BLaER1 treated with 17β-estradiol and CSF1 and Interleukin-3, amounts not matched to agents 10 nM and 100 nM (cell line): ENCODE results near the gene PLAAT2.

ENCODE experiments used
- H3K27ac ChIP-seq, 11 experiments: shearing (Covaris generic); formaldehyde crosslinking; 2 replicates each; pipeline ENCODE4 v1.8.1; 2022
- H3K27me3 ChIP-seq, 11 experiments: shearing (Covaris generic); formaldehyde crosslinking; 2 replicates each; pipeline ENCODE4 v1.8.1; 2022
- H3K36me3 ChIP-seq, 11 experiments: shearing (Covaris generic); formaldehyde crosslinking; 2 replicates each; pipeline ENCODE4 v1.8.1; 2022
- H3K4me1 ChIP-seq, 10 experiments: shearing (Covaris generic); formaldehyde crosslinking; 2 replicates each; pipeline ENCODE4 v1.8.1; 2022
- H3K4me2 ChIP-seq, 11 experiments: shearing (Covaris generic); formaldehyde crosslinking; 2 replicates each; pipeline ENCODE4 v1.8.1; 2022
- H3K4me3 ChIP-seq, 10 experiments: shearing (Covaris generic); formaldehyde crosslinking; 2 replicates each; pipeline ENCODE4 v1.8.1; 2022
- H3K9ac ChIP-seq, 11 experiments: shearing (Covaris generic); formaldehyde crosslinking; 2 replicates each; pipeline ENCODE4 v1.8.1; 2022
- H3K9me3 ChIP-seq, 11 experiments: shearing (Covaris generic); formaldehyde crosslinking; replicated peaks in 1 of 11; 2 replicates each; pipeline ENCODE4 v1.8.1; 2022
- H4K20me1 ChIP-seq, 11 experiments: shearing (Covaris generic); formaldehyde crosslinking; 2 replicates each; pipeline ENCODE4 v1.8.1; 2022
- Cebpa-rat ChIP-seq, 11 experiments: shearing (Covaris generic); IDR thresholded peaks; 2 replicates each; pipeline ENCODE4 v1.8.1; 2022

Gene PLAAT2

GRCh38 chr11:63517156-63517555, 46.0 kb downstream of the PLAAT2 start:
- Histone ChIP-seq H3K4me2 (no peak overlapping the region), H4K20me1 (no peaks in the 10 kb centered on the region), H3K36me3 (no peaks in the 10 kb centered on the region), H3K27me3 (no peaks in the 10 kb centered on the region), H3K9ac (no peak overlapping the region), H3K27ac (no peak overlapping the region), H3K4me3 (no peak overlapping the region), H3K4me1 (peaks cover 13 to 21% (median 19%) of the 10 kb centered on the region in 10 experiments; a peak in 19 of 20 replicates), H3K9me3 (peaks cover 13 to 24% (median 19%) of the 10 kb centered on the region in 11 experiments; a peak in 21 of 22 replicates)
- TF ChIP-seq Cebpa-rat (IDR thresholded peaks at IDR 0.05): no peak

GRCh38 chr11:63516109-63516508, 47.1 kb downstream of the PLAAT2 start:
- H3K4me3 ChIP-seq: no peak overlapping the region
- no peaks in the 10 kb centered on the region for H3K36me3 ChIP-seq

GRCh38 chr11:63512816-63513215, 50.4 kb downstream of the PLAAT2 start:
- H3K4me2 ChIP-seq: no peak overlapping the region
- H3K27me3 ChIP-seq: no peaks in the 10 kb centered on the region
- no peak overlapping the region for H3K27ac ChIP-seq
- H4K20me1 ChIP-seq: peaks cover 0 to 7% (median 0%) of the 10 kb centered on the region in 11 experiments; a peak in 1 of 22 replicates
- H3K9ac ChIP-seq: no peak overlapping the region
- no peak for TF ChIP-seq Cebpa-rat (IDR thresholded peaks at IDR 0.05)
- no peaks in the 10 kb centered on the region for H3K9me3 ChIP-seq
- H3K4me1 ChIP-seq: peaks cover 11 to 25% (median 18%) of the 10 kb centered on the region in 10 experiments; a peak in 19 of 20 replicates
- H3K36me3 ChIP-seq: no peaks in the 10 kb centered on the region
- no peak overlapping the region for H3K4me3 ChIP-seq

More at GRCh38 chr11:63516109-63516508, 47.1 kb downstream of the PLAAT2 start:
- Histone ChIP-seq H3K27ac (no peak overlapping the region), H3K4me1 (peaks cover 10 to 27% (median 18%) of the 10 kb centered on the region in 10 experiments; a peak in 17 of 20 replicates), H4K20me1 (no peaks in the 10 kb centered on the region), H3K4me2 (no peak overlapping the region), H3K9ac (no peak overlapping the region), H3K9me3 (peaks cover 8 to 19% (median 14%) of the 10 kb centered on the region in 11 experiments; a peak in 21 of 22 replicates), H3K27me3 (no peaks in the 10 kb centered on the region)
- TF ChIP-seq Cebpa-rat (IDR thresholded peaks at IDR 0.05): no peak

GRCh38 chr11:63511048-63511748, 52.0 kb downstream of the PLAAT2 start:
- Histone ChIP-seq H3K9me3 (no peaks in the 10 kb centered on the region), H3K4me3 (no peak overlapping the region), H3K27ac (no peak overlapping the region), H3K27me3 (peaks cover 0 to 6% (median 0%) of the 10 kb centered on the region in 11 experiments; a peak in 1 of 22 replicates), H3K36me3 (no peaks in the 10 kb centered on the region), H3K4me2 (peak overlapping the region in 8 of 11 experiments; percentile 3 to 44 (median 38); a peak in 11 of 22 replicates), H3K4me1 (peaks cover 27 to 42% (median 34%) of the 10 kb centered on the region in 10 experiments), H3K9ac (peak overlapping the region in 2 of 11 experiments; percentile 9 to 11; a peak in 2 of 22 replicates), H4K20me1 (peaks cover 0 to 11% (median 0%) of the 10 kb centered on the region in 11 experiments; a peak in 3 of 22 replicates)
- no peak for TF ChIP-seq Cebpa-rat (IDR thresholded peaks at IDR 0.05)

- peaks cover 0 to 6% (median 0%) of the 10 kb centered on the region in 11 experiments; a peak in 1 of 22 replicates for H3K27me3 ChIP-seq
- peak overlapping the region in 8 of 11 experiments; percentile 3 to 44 (median 38); a peak in 11 of 22 replicates for H3K4me2 ChIP-seq
- H3K36me3 ChIP-seq: no peaks in the 10 kb centered on the region
- no peak for TF ChIP-seq Cebpa-rat (IDR thresholded peaks at IDR 0.05)
- peak overlapping the region in 1 of 11 experiments; percentile 11; a peak in 2 of 22 replicates for H3K9ac ChIP-seq
- no peaks in the 10 kb centered on the region for H3K9me3 ChIP-seq
- H3K27ac ChIP-seq: no peak overlapping the region
- H3K4me3 ChIP-seq: no peak overlapping the region
- peaks cover 34 to 47% (median 41%) of the 10 kb centered on the region in 10 experiments for H3K4me1 ChIP-seq
- peaks cover 0 to 15% (median 0%) of the 10 kb centered on the region in 11 experiments; a peak in 3 of 22 replicates for H4K20me1 ChIP-seq
Observed at GRCh38 chr11:63510360-63511047, 52.7 kb downstream of the PLAAT2 start.

- no peak overlapping the region for H3K4me3 ChIP-seq
- H3K4me1 ChIP-seq: peaks cover 51 to 63% (median 55%) of the 10 kb centered on the region in 10 experiments
- H3K4me2 ChIP-seq: peak overlapping the region in 6 of 11 experiments; percentile 2 to 96 (median 90); a peak in 10 of 22 replicates
- H3K9me3 ChIP-seq: no peaks in the 10 kb centered on the region
- no peaks in the 10 kb centered on the region for H3K36me3 ChIP-seq
- peaks cover 0 to 6% (median 0%) of the 10 kb centered on the region in 11 experiments; a peak in 1 of 22 replicates for H3K27me3 ChIP-seq
- H3K9ac ChIP-seq: no peak overlapping the region
- no peak overlapping the region for H3K27ac ChIP-seq
- H4K20me1 ChIP-seq: peaks cover 0 to 15% (median 0%) of the 10 kb centered on the region in 11 experiments; a peak in 3 of 22 replicates
- TF ChIP-seq Cebpa-rat (IDR thresholded peaks at IDR 0.05): no peak
Observed at GRCh38 chr11:63508745-63509144, 54.4 kb downstream of the PLAAT2 start.

GRCh38 chr11:63508009-63508408, 55.2 kb downstream of the PLAAT2 start:
- H3K27ac ChIP-seq: no peak overlapping the region
- peak overlapping the region; percentile 82 to 96 (median 88); a peak in 20 of 22 replicates for H3K4me2 ChIP-seq
- TF ChIP-seq Cebpa-rat (IDR thresholded peaks at IDR 0.05): no peak
- H3K27me3 ChIP-seq: peaks cover 0 to 6% (median 0%) of the 10 kb centered on the region in 11 experiments; a peak in 1 of 22 replicates
- peaks cover 59 to 71% (median 63%) of the 10 kb centered on the region in 10 experiments for H3K4me1 ChIP-seq
- H3K4me3 ChIP-seq: no peak overlapping the region
- peaks cover 0 to 15% (median 0%) of the 10 kb centered on the region in 11 experiments; a peak in 3 of 22 replicates for H4K20me1 ChIP-seq
- H3K9ac ChIP-seq: no peak overlapping the region
- H3K36me3 ChIP-seq: no peaks in the 10 kb centered on the region
- H3K9me3 ChIP-seq: no peaks in the 10 kb centered on the region

- Histone ChIP-seq H3K27ac (peak overlapping the region in 1 of 11 experiments; percentile 70; a peak in 2 of 22 replicates), H3K4me3 (no peak overlapping the region), H3K9ac (no peak overlapping the region), H3K9me3 (no peaks in the 10 kb centered on the region), H3K4me1 (peaks cover 64 to 76% (median 68%) of the 10 kb centered on the region in 10 experiments), H3K36me3 (no peaks in the 10 kb centered on the region), H3K4me2 (peak overlapping the region; percentile 82 to 96 (median 88)), H3K27me3 (peaks cover 0 to 6% (median 0%) of the 10 kb centered on the region in 11 experiments; a peak in 1 of 22 replicates), H4K20me1 (peaks cover 0 to 15% (median 0%) of the 10 kb centered on the region in 11 experiments; a peak in 3 of 22 replicates)
- TF ChIP-seq Cebpa-rat (IDR thresholded peaks at IDR 0.05): no peak
Observed at GRCh38 chr11:63507511-63507910, 55.7 kb downstream of the PLAAT2 start.
